A673 (cell line): ENCODE measurements around the gene IP6K1. TPM values are rescaled to one million over a fixed set of nuclear protein-coding genes. Genes with fewer than 3 reads are reported as not detected.

Experiments used
- BruUV-seq: library from RNA; stranded (reverse); fragments of 400-500 nt; replicated peaks from 2 replicates; lab custom pipeline; 2021; lab: Mats Ljungman, UMichigan
- CTCF ChIA-PET: fragments of 300-600 bp; sonication (Branson Sonifier 250); formaldehyde crosslinking; loops from one replicate; lab custom pipeline; 2022; ENCODE audit warnings: antibody characterized with exemption; lab: Charles Lee
- POLR2A ChIA-PET: fragments of 300-600 bp; sonication (Branson Sonifier 250); formaldehyde crosslinking; loops from one replicate; lab custom pipeline; 2022; ENCODE audit warnings: antibody characterized with exemption; ENCODE audit not compliant: low non-redundant PET; lab: Charles Lee
- DNase-seq: peaks from one replicate; pipeline ENCODE4 v3.0.0-alpha.2; 2015; ENCODE audit warnings: low spot score
- H3K27ac ChIP-seq: fragments of 200-600 bp; sonication (generic); 2 replicates; pipeline ENCODE4 v1.5.1; 2016; ENCODE audit warnings: mixed run types, low read depth, mild to moderate bottlenecking, mixed read lengths, antibody characterized with exemption, low read length; ENCODE audit not compliant: poor library complexity, severe bottlenecking
- H3K27me3 ChIP-seq: fragments of 200-600 bp; sonication (generic); replicated peaks from 2 replicates; pipeline ENCODE4 v1.6.1; 2017; ENCODE audit warnings: mixed run types, low read depth, mild to moderate bottlenecking, mixed read lengths, antibody characterized with exemption, low read length; ENCODE audit not compliant: insufficient read depth, poor library complexity
- H3K36me3 ChIP-seq: fragments of 200-600 bp; sonication (generic); 2 replicates; pipeline ENCODE4 v1.6.1; 2016; ENCODE audit warnings: mixed run types, mild to moderate bottlenecking, mixed read lengths, antibody characterized with exemption, low read length; ENCODE audit not compliant: insufficient read depth, poor library complexity, severe bottlenecking
- H3K4me1 ChIP-seq: fragments of 200-600 bp; sonication (generic); 2 replicates; pipeline ENCODE4 v1.6.1; 2017; ENCODE audit warnings: mixed run types, mild to moderate bottlenecking, mixed read lengths, antibody characterized with exemption, low read length; ENCODE audit not compliant: insufficient read depth, poor library complexity, severe bottlenecking
- H3K4me3 ChIP-seq: fragments of 200-600 bp; sonication (generic); 2 replicates; pipeline ENCODE4 v1.5.1; 2016; ENCODE audit warnings: low read depth, mixed run types, mild to moderate bottlenecking, mixed read lengths, low read length; ENCODE audit not compliant: poor library complexity, severe bottlenecking
- H3K9me3 ChIP-seq: fragments of 200-600 bp; sonication (generic); 2 replicates; pipeline ENCODE4 v1.6.1; 2016; ENCODE audit warnings: mixed run types, low read depth, mild to moderate bottlenecking, mixed read lengths, antibody characterized with exemption, low read length; ENCODE audit not compliant: poor library complexity, severe bottlenecking
- EZH2 ChIP-seq: fragments of 200-600 bp; sonication (generic); IDR thresholded peaks from 2 replicates; pipeline ENCODE4 v1.6.1; 2017; ENCODE audit warnings: borderline replicate concordance, low read depth, mild to moderate bottlenecking, mixed read lengths, antibody characterized with exemption, low read length; ENCODE audit not compliant: poor library complexity, severe bottlenecking
- intact Hi-C: fragments of 100-400 bp; cut with micrococcal nuclease; formaldehyde crosslinking; loops from one replicate; pipeline ENCODE4 v1.10.0; 2022; ENCODE audit not compliant: unreplicated experiment
- total RNA-seq: library from RNA; stranded (reverse); gene quantifications from 2 replicates; pipeline ENCODE4 v1.2.3, GENCODE V29; 2021
- TF ChIP-seq, protein P1 (sequence below): fragments of 300-800, 200-600 bp; sonication (generic); conservative IDR thresholded peaks from 2 replicates; pipeline ENCODE4 v1.5.1; 2017; ENCODE audit warnings: low read depth, mild to moderate bottlenecking, antibody characterized with exemption, low read length, moderate library complexity, mixed read lengths

IP6K1 gene
- total RNA-seq, 1 experiment from 2014 or later, result 29.0 TPM

DNA sequence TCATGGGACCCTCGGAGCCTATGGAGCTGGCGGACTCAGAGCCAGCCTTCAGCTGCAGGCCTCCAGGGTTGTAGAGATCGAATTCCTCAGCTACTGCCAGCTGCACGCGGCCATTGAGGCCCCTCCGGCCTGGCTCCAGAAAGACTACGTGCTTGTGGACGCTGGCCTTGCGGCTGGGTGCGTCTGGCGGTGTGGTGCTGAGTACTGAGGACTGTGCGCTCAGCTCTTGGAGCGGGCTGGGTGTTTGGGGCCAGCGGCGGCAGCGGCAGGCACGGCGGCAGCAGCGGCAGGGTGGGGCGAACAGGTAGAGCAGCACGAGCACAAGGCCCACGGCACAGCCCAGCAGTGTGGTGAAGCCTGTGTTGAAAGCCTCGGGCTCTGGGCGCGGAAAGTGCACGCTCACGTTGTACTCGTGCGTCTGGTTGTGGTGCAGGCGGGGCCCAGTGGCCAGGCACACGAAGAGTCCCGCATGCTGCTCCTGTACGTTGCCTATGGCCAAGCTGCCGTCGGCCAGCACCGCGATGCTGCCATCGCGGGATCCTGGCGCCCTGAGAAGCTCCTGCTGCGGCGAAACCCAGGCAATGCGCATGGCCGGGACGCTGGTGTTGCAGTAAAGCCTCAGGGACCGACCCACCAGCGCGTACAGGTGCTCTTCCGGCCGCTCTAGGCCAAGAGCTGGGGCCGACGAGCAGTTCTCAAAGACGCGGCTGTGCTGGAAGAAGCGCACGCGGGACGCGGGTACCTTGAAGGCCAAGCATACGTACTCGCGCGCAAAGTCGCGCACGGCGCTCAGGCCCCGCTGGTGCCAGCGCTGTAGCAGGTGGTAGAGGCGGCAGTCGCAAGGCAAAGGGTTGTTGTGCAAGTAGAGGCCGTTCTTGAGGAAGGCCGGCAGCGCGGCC is 68.1 kb downstream of the IP6K1 start:
- no TSS peak for BruUV-seq
- Histone ChIP-seq H3K4me1 (no peaks in the 10 kb centered on the region), H3K9me3 (no peaks in the 10 kb centered on the region), H3K36me3 (peaks cover 5% of the 10 kb centered on the region), H3K4me3 (no peak overlapping the region), H3K27me3 (no peaks in the 10 kb centered on the region), H3K27ac (no peak overlapping the region)
- DNase-seq, result no peak
- CTCF ChIA-PET, result no interaction called here
- POLR2A ChIA-PET, result no interaction called here
- intact Hi-C loops, result loop anchor here (5.0 kb wide), 1 partner anchor 189 kb away; no protein-coding TSS in a partner anchor
- TF ChIP-seq EZH2, result no peak
- TF ChIP-seq, protein P1, sequence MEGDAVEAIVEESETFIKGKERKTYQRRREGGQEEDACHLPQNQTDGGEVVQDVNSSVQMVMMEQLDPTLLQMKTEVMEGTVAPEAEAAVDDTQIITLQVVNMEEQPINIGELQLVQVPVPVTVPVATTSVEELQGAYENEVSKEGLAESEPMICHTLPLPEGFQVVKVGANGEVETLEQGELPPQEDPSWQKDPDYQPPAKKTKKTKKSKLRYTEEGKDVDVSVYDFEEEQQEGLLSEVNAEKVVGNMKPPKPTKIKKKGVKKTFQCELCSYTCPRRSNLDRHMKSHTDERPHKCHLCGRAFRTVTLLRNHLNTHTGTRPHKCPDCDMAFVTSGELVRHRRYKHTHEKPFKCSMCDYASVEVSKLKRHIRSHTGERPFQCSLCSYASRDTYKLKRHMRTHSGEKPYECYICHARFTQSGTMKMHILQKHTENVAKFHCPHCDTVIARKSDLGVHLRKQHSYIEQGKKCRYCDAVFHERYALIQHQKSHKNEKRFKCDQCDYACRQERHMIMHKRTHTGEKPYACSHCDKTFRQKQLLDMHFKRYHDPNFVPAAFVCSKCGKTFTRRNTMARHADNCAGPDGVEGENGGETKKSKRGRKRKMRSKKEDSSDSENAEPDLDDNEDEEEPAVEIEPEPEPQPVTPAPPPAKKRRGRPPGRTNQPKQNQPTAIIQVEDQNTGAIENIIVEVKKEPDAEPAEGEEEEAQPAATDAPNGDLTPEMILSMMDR, result no peak

DNA sequence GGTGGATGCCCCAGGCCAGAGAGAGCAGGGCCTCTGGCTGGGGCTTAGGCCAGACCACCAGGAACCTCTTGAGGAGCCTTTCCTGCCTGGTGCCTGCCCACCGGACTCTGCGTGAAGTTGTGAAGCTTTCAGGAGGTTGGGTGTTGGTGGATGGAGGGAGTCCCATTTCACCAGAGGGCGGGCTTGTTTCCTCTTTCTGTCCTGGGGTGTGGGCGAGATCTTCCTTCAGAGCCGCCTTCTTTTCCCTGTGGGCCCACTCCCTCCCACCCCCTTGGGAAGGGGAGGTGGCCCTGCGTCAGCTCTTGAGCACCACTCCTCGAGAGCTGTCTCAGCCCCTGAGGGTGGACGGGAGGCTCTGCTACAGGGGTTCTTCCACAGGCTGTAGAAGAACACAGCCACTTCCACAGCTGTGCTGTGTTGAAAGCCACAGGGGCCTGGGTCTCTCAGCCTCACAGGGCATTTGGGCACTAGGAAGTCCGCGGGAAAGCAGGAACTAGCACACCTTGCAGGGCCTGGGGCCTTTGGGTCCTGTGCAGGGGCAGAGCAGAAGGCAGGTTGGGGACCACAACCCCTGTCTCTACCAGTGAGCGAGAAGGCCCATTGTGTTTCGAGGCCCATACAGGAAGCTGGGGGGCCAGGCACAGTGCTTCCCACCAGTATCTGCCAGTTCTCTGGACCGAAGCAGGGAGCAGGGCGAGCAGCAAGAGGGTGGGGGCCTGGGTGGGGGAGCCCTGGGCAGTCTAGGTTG is 69.0 kb downstream of the IP6K1 start:
- Histone ChIP-seq H3K27ac (no peak overlapping the region), H3K4me1 (no peaks in the 10 kb centered on the region), H3K9me3 (no peaks in the 10 kb centered on the region), H3K4me3 (no peak overlapping the region), H3K36me3 (peaks cover 5% of the 10 kb centered on the region), H3K27me3 (no peaks in the 10 kb centered on the region)
- POLR2A ChIA-PET, result no interaction called here
- no peak for TF ChIP-seq EZH2
- TF ChIP-seq, protein P1, result no peak
- CTCF ChIA-PET, result no interaction called here
- intact Hi-C loops, result loop anchor here (5.0 kb wide), 1 partner anchor 190 kb away; no protein-coding TSS in a partner anchor
- no peak for DNase-seq
- no TSS peak for BruUV-seq

DNA sequence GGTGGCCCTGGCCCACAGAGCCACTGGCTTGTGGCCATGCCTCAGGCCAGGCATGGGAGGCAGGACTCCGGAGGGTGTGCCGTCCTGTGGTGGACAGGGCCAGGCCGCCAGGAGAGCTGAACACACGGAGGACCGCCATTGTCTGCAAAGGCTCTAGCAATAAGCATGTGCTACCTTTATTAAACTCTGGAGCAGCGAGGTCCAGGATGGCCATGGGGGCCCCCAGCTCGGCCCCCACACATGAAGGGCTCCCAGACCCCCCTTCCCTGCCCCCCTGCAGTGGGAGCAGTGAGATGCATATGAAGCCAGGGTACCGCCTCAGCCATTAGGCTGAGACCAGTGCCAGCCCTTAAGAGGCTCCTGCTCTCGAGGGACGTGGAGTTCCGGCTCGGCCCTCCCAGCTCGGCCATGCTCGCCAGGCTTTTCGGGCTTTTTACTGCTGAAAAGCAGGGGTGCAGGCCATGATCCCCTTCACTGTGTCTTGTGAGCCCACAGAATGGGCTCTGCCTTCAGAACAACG is 69.6 kb downstream of the IP6K1 start:
- CTCF ChIA-PET, result interaction anchor here (0.6 kb wide), 1 partner anchor 85 kb away, joined by 3 read pairs; no protein-coding TSS in a partner anchor
- no peaks in the 10 kb centered on the region for H3K27me3 ChIP-seq
- POLR2A ChIA-PET, result no interaction called here
- H3K9me3 ChIP-seq, result no peaks in the 10 kb centered on the region
- intact Hi-C loops, result loop anchor here (5.0 kb wide), 1 partner anchor 191 kb away; no protein-coding TSS in a partner anchor
- TF ChIP-seq, protein P1, result no peak
- TF ChIP-seq EZH2, result no peak
- no TSS peak for BruUV-seq
- H3K4me3 ChIP-seq, result no peak overlapping the region
- H3K36me3 ChIP-seq, result peaks cover 5% of the 10 kb centered on the region
- no peak for DNase-seq
- H3K4me1 ChIP-seq, result no peaks in the 10 kb centered on the region
- no peak overlapping the region for H3K27ac ChIP-seq
